ENCODE measurements around the gene RAB11A.

Gene RAB11A

DNA sequence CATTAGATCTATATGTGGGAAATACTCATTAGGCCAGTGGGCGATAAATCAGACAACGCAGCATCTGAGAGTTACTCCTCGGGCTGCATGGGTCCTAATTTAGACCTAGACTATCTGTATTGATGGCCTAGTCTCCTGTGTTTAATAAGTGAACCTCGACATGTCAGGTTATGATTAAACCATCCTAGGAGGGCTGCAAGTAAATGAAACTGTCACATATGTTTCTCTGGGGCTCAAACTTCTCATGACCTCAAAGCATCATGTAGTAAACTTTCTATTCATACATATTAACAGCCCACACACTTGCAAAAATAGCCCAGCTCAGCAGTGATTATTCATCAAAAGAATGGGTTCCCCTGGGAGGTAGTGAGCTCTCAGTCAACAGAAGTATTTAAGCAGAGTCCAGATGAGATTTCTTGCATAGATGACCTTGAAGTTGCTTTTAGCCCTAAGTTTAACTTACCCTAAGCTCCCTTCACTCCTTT is 51.6 kb downstream of the RAB11A start:
- Histone ChIP-seq H3K9me3 (ENCODE audit: low read length) (no peaks in the 10 kb centered on the region), H3K36me3 (ENCODE audit: insufficient read depth, low read length) (no peaks in the 10 kb centered on the region), H3K27me3 (ENCODE audit: control insufficient read depth in 1 of 2, insufficient read depth in 2 of 2, low read length in 2 of 2) (no peaks in the 10 kb centered on the region), H3K27ac (ENCODE audit: low read depth, low read length) (no peak overlapping the region), H3K4me1 (ENCODE audit: insufficient read depth, low read length) (no peaks in the 10 kb centered on the region), H3K4me3 (ENCODE audit: low read depth in 1 of 2, low read length in 2 of 2) (no peak overlapping the region), H3K9ac (ENCODE audit: low read length) (no peak overlapping the region)

DNA sequence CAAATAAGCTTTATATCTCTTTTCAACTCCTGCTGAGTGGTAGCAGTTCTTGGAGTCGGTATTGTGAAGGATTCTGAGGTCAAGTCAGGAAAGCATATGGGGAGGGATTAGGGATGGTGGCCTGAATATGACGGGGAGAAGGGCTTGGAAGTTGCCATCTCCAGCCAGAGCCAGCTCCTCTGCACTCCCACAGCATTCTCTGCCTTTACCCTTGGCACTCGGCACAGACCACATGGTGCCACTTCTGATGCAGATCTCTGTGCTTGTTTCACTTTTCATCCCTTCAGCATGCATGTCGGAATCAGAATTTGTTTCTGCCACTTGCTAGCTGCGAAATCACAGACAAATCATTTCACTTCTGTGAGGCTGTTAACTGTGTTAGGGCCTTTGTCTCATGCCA is 52.5 kb downstream of the RAB11A start:
- Histone ChIP-seq H3K27ac (ENCODE audit: low read depth, low read length) (no peak overlapping the region), H3K9ac (ENCODE audit: low read length) (no peak overlapping the region), H3K4me3 (ENCODE audit: low read depth in 1 of 2, low read length in 2 of 2) (no peak overlapping the region), H3K9me3 (ENCODE audit: low read length) (no peaks in the 10 kb centered on the region), H3K36me3 (ENCODE audit: insufficient read depth, low read length) (no peaks in the 10 kb centered on the region), H3K4me1 (ENCODE audit: insufficient read depth, low read length) (no peaks in the 10 kb centered on the region), H3K27me3 (ENCODE audit: control insufficient read depth in 1 of 2, insufficient read depth in 2 of 2, low read length in 2 of 2) (no peaks in the 10 kb centered on the region)

DNA sequence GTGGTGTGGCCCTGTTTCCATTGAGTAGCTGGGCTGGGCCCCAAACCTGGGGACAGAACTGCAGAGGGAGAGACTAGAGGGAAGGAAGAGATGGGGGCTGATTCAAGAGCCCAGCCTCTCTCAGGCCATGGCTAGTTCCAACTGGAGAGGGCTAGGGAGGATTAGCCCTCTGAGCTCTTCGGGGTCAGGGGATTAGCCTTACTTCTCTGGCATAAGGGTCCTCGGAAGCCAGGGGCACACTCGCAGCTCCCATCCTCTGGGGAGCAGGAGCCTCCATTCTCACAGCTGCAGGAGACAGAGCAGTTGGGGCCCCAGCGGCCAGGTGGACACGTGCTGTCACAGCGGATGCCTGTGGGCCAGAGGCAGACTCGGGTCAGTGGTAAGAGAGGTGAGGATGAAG is 53.3 kb downstream of the RAB11A start:
- no peaks in the 10 kb centered on the region for H3K36me3 ChIP-seq (ENCODE audit: insufficient read depth, low read length)
- no peak overlapping the region for H3K9ac ChIP-seq (ENCODE audit: low read length)
- H3K27ac ChIP-seq (ENCODE audit: low read depth, low read length): no peak overlapping the region

DNA sequence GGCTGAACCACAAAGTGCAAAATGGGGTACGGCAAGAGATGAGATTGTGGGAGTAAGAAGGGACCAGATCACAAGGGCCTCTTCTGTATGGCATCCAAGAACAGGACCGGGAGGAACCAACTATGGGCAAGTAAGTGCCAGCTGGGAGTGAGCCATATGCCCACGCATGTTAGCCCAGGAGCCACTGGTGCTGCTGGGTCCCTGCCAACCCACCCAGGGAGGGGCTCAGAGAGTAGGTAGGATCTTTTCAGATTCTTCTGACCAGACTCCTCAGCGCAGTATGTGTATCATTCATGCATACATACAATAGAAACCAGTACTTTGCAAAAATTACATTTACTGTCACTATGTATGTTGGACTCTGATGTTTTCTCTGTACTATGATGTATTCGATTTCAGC is 54.0 kb downstream of the RAB11A start:
- H3K27ac ChIP-seq (ENCODE audit: low read depth, low read length): no peak overlapping the region
- H3K36me3 ChIP-seq (ENCODE audit: insufficient read depth, low read length): no peaks in the 10 kb centered on the region
- no peaks in the 10 kb centered on the region for H3K27me3 ChIP-seq (ENCODE audit: control insufficient read depth in 1 of 2, insufficient read depth in 2 of 2, low read length in 2 of 2)
- H3K4me3 ChIP-seq (ENCODE audit: low read depth in 1 of 2, low read length in 2 of 2): no peak overlapping the region
- H3K9me3 ChIP-seq (ENCODE audit: low read length): no peaks in the 10 kb centered on the region
- H3K9ac ChIP-seq (ENCODE audit: low read length): no peak overlapping the region
- H3K4me1 ChIP-seq (ENCODE audit: insufficient read depth, low read length): no peaks in the 10 kb centered on the region

More for the DNA sequence above, 53.3 kb downstream of the RAB11A start:
- H3K4me3 ChIP-seq (ENCODE audit: low read depth in 1 of 2, low read length in 2 of 2): no peak overlapping the region
- H3K4me1 ChIP-seq (ENCODE audit: insufficient read depth, low read length): no peaks in the 10 kb centered on the region
- H3K9me3 ChIP-seq (ENCODE audit: low read length): no peaks in the 10 kb centered on the region
- no peaks in the 10 kb centered on the region for H3K27me3 ChIP-seq (ENCODE audit: control insufficient read depth in 1 of 2, insufficient read depth in 2 of 2, low read length in 2 of 2)

DNA sequence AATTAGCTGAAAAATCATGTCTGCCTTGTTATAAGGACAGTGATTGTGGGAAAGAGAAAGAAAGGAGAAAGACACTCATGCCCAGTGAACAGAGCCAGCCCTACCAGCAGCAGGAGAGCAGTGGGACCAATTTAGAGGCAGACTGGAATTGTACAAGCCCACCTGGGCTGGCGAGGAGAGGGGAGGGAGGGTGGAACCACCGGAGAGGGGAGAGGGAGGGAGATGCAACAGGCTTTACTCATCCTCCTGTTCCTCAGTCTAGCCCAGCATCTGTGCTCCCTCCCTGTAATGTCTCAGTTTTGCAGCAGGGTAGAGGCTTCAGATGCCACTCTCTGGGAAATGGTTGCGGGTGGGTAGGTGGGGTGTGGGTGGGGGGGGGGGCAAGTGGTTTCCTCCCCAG is 54.7 kb downstream of the RAB11A start:
- no peak overlapping the region for H3K27ac ChIP-seq (ENCODE audit: low read depth, low read length)
- no peaks in the 10 kb centered on the region for H3K9me3 ChIP-seq (ENCODE audit: low read length)
- H3K4me1 ChIP-seq (ENCODE audit: insufficient read depth, low read length): no peaks in the 10 kb centered on the region
- no peaks in the 10 kb centered on the region for H3K36me3 ChIP-seq (ENCODE audit: insufficient read depth, low read length)
- no peak overlapping the region for H3K9ac ChIP-seq (ENCODE audit: low read length)
- H3K27me3 ChIP-seq (ENCODE audit: control insufficient read depth in 1 of 2, insufficient read depth in 2 of 2, low read length in 2 of 2): no peaks in the 10 kb centered on the region
- H3K4me3 ChIP-seq (ENCODE audit: low read depth in 1 of 2, low read length in 2 of 2): no peak overlapping the region

DNA sequence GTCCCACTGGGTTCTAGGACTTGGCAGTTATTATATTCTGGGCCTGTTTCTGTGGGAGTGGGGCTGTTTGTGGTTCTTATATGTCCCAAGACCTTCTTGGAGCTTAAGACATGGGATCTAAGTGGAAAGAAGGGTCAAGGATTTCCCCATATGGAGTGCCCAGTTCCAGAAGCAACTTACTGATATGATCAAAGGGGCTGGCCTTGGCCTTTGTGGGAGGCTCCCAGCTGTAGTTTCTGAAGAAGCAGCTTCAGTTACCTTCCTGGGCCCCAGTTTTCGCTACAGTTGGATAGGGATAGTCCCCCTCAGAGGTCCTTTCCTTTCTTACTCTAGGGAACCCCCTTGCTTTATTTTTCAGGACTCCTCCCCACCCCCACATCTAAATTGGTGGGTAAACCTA is 56.0 kb downstream of the RAB11A start:
- Histone ChIP-seq H3K9ac (ENCODE audit: low read length) (no peak overlapping the region), H3K36me3 (ENCODE audit: insufficient read depth, low read length) (no peaks in the 10 kb centered on the region), H3K4me3 (ENCODE audit: low read depth in 1 of 2, low read length in 2 of 2) (no peak overlapping the region), H3K27ac (ENCODE audit: low read depth, low read length) (no peak overlapping the region), H3K9me3 (ENCODE audit: low read length) (no peaks in the 10 kb centered on the region), H3K4me1 (ENCODE audit: insufficient read depth, low read length) (no peaks in the 10 kb centered on the region), H3K27me3 (ENCODE audit: control insufficient read depth in 1 of 2, insufficient read depth in 2 of 2, low read length in 2 of 2) (no peaks in the 10 kb centered on the region)

DNA sequence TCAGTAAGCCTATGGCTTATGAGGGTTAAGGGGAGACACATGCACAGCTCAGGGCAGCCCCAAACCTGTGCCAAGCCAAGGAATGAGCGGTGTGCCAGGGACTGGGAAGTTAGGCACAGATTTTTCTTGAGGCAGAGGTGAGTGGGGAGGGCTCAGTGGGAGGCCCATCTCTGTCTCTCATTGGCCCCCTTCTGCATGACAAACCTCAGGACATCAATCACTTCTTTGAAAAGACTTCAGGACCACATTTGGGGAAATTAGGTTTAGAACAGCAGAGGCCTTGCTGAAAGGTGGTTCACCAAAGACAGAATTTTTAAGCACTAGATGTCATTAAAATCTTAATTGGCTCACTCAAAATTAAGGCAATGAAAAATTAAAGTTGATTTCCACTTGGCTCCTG is 57.2 kb downstream of the RAB11A start:
- Histone ChIP-seq H3K9me3 (ENCODE audit: low read length) (no peaks in the 10 kb centered on the region), H3K4me1 (ENCODE audit: insufficient read depth, low read length) (no peaks in the 10 kb centered on the region), H3K4me3 (ENCODE audit: low read depth in 1 of 2, low read length in 2 of 2) (no peak overlapping the region), H3K27me3 (ENCODE audit: control insufficient read depth in 1 of 2, insufficient read depth in 2 of 2, low read length in 2 of 2) (no peaks in the 10 kb centered on the region), H3K36me3 (ENCODE audit: insufficient read depth, low read length) (no peaks in the 10 kb centered on the region), H3K27ac (ENCODE audit: low read depth, low read length) (no peak overlapping the region), H3K9ac (ENCODE audit: low read length) (no peak overlapping the region)

DNA sequence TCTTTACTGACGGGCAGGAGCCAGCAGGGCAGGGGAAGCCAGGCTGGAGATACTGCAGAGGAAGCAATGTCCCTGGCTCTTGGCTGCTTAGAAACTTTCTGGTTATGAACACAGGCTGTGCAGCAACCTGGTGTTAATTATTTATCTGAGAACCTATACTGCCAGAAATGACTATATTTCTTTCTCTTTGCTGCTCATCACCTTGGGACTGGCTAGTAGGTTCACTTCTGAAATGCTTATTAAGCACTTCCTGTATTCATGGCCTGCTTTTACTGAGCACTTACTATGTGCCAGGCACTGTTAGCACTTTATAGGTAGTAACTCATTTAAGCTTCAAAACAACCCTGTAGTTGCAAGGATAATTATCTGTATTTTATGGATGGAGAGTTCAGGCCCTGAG is 57.6 kb downstream of the RAB11A start:
- no peaks in the 10 kb centered on the region for H3K36me3 ChIP-seq (ENCODE audit: insufficient read depth, low read length)

DNA sequence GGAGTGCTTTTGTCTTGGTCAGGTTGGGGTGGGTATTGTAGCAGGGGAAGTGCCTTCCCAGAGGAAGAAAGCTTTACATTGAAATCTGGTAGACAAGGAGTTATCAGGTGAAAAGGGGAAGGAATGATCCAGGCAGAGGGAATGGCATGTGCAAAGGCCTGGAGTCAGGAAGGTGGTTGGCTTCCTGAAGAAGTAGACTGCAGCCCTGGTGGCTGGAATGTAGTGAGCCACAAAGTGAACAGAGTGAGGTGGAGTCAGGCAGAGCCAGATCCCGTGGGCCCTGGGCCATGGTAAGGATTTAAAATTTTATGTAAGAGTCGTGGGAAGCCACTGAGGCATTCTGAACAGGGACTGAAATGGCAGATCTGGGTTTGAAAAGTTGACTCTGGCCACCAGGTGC is 58.3 kb downstream of the RAB11A start:
- no peaks in the 10 kb centered on the region for H3K27me3 ChIP-seq (ENCODE audit: control insufficient read depth in 1 of 2, insufficient read depth in 2 of 2, low read length in 2 of 2)
- H3K36me3 ChIP-seq (ENCODE audit: insufficient read depth, low read length): no peaks in the 10 kb centered on the region
- H3K4me1 ChIP-seq (ENCODE audit: insufficient read depth, low read length): no peaks in the 10 kb centered on the region
- no peak overlapping the region for H3K27ac ChIP-seq (ENCODE audit: low read depth, low read length)
- no peak overlapping the region for H3K9ac ChIP-seq (ENCODE audit: low read length)
- H3K4me3 ChIP-seq (ENCODE audit: low read depth in 1 of 2, low read length in 2 of 2): no peak overlapping the region
- H3K9me3 ChIP-seq (ENCODE audit: low read length): no peaks in the 10 kb centered on the region

More for the DNA sequence above, 57.6 kb downstream of the RAB11A start:
- no peaks in the 10 kb centered on the region for H3K4me1 ChIP-seq (ENCODE audit: insufficient read depth, low read length)
- H3K9ac ChIP-seq (ENCODE audit: low read length): no peak overlapping the region
- H3K4me3 ChIP-seq (ENCODE audit: low read depth in 1 of 2, low read length in 2 of 2): no peak overlapping the region
- no peak overlapping the region for H3K27ac ChIP-seq (ENCODE audit: low read depth, low read length)
- no peaks in the 10 kb centered on the region for H3K27me3 ChIP-seq (ENCODE audit: control insufficient read depth in 1 of 2, insufficient read depth in 2 of 2, low read length in 2 of 2)
- H3K9me3 ChIP-seq (ENCODE audit: low read length): no peaks in the 10 kb centered on the region

DNA sequence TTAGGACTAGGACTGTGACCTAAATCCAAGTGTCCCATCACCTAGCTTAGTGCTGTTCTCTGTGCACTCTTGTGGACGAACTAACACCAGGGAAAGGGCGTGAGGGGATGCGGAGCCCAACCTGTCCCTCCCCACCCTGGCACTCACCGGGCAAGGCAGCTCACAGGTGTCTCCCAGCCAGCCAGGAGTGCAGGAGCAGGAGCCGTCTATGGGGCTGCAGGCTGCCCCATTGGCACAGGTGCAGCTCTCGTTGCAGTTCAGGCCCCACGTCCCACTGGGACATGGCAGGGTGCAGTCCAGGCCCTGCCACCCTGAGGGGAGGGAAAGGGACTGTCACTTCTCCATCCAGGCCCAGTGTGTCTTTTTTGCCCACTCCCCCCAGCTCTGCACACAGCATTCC is 60.3 kb downstream of the RAB11A start:
- Histone ChIP-seq H3K27me3 (ENCODE audit: control insufficient read depth in 1 of 2, insufficient read depth in 2 of 2, low read length in 2 of 2) (no peaks in the 10 kb centered on the region), H3K9me3 (ENCODE audit: low read length) (no peaks in the 10 kb centered on the region), H3K27ac (ENCODE audit: low read depth, low read length) (no peak overlapping the region), H3K9ac (ENCODE audit: low read length) (no peak overlapping the region), H3K4me1 (ENCODE audit: insufficient read depth, low read length) (no peaks in the 10 kb centered on the region), H3K4me3 (ENCODE audit: low read depth in 1 of 2, low read length in 2 of 2) (no peak overlapping the region), H3K36me3 (ENCODE audit: insufficient read depth, low read length) (no peaks in the 10 kb centered on the region)

DNA sequence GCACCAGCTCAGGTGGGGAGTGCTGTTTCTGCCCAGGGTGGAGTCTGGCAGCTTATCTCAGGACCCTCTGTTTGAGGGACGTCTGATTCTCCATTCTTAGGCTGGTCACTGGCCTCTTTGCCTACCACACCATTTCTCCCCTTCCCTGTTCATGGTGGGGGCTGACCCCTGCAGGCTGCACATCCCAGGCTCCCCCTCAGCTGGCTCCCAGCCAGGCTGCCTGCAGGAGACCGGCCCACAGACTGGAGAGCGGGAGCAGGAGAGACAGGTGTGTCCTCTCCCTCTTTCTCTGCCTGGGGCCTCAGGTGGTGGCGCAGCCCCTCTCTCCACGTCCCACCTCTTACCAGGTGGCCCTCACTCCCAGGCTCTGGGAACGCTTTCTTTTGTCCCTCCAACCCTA is 60.8 kb downstream of the RAB11A start:
- Histone ChIP-seq H3K9ac (ENCODE audit: low read length) (no peak overlapping the region), H3K4me3 (ENCODE audit: low read depth in 1 of 2, low read length in 2 of 2) (no peak overlapping the region), H3K9me3 (ENCODE audit: low read length) (no peaks in the 10 kb centered on the region), H3K36me3 (ENCODE audit: insufficient read depth, low read length) (no peaks in the 10 kb centered on the region), H3K4me1 (ENCODE audit: insufficient read depth, low read length) (no peaks in the 10 kb centered on the region), H3K27me3 (ENCODE audit: control insufficient read depth in 1 of 2, insufficient read depth in 2 of 2, low read length in 2 of 2) (no peaks in the 10 kb centered on the region), H3K27ac (ENCODE audit: low read depth, low read length) (no peak overlapping the region)

DNA sequence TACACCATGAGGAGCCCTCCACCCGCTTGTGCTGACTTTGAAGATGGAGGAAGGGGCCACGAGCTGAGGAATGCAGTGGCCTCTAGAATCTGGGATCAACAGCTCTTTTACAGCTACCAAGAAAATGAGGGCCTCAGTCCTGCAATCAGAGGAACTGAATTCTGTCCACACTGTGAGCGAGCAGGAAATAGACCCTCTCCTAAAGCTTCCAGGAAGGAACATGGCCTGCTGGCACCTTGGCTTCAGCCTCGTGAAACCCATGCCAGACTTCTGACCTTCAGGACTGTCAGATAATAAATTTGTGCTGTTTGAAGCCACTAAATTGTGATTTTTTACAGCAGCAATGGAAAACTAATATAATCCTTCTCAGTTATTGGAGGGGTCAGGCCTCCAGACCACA is 61.9 kb downstream of the RAB11A start:
- Histone ChIP-seq H3K4me3 (ENCODE audit: low read depth in 1 of 2, low read length in 2 of 2) (no peak overlapping the region), H3K9ac (ENCODE audit: low read length) (no peak overlapping the region), H3K9me3 (ENCODE audit: low read length) (no peaks in the 10 kb centered on the region), H3K27ac (ENCODE audit: low read depth, low read length) (no peak overlapping the region), H3K4me1 (ENCODE audit: insufficient read depth, low read length) (no peaks in the 10 kb centered on the region), H3K36me3 (ENCODE audit: insufficient read depth, low read length) (no peaks in the 10 kb centered on the region), H3K27me3 (ENCODE audit: control insufficient read depth in 1 of 2, insufficient read depth in 2 of 2, low read length in 2 of 2) (no peaks in the 10 kb centered on the region)

Data from muscle layer of colon (tissue), 2 donors.